Myocyte (in vitro differentiated cells): ENCODE data around the gene EXOC4. TPM values are rescaled to one million over a fixed set of nuclear protein-coding genes. Genes with fewer than 3 reads are reported as not detected.
A peak's percentile ranks its signal among the peaks of the same experiment; 100 is the strongest.
"Not testable (repeated sequence)": the region's sequence is repeated elsewhere in the genome, so short reads cannot be mapped to it uniquely, and the experiment has no call there.

ENCODE experiments used
- DNase-seq: peaks from one replicate; pipeline ENCODE4 v3.0.0-alpha.2; 2012; ENCODE audit warnings: low read depth
- total RNA-seq: library from RNA; depleted of rRNA; stranded (reverse); fragments of >200 nt; gene quantifications from 2 replicates; pipeline ENCODE4 v1.2.3, GENCODE V29; 2014

Gene EXOC4
- total RNA-seq, 1 donor from 2014 or later, result 106 TPM

- DNase-seq, result no peak
Observed at GRCh38 chr7:133962646-133963045, 709.8 kb downstream of the EXOC4 start.

- DNase-seq, result no peak
Observed at GRCh38 chr7:133963629-133964028, 710.8 kb downstream of the EXOC4 start.

- DNase-seq, result no peak
Observed at GRCh38 chr7:133971625-133972024, 718.7 kb downstream of the EXOC4 start.

GRCh38 chr7:133973710-133974109, 720.8 kb downstream of the EXOC4 start:
- DNase-seq, result no peak

- DNase-seq, result no peak
Observed at GRCh38 chr7:133975130-133975529, 722.3 kb downstream of the EXOC4 start.

GRCh38 chr7:133976140-133976539, 723.3 kb downstream of the EXOC4 start:
- no peak for DNase-seq

- DNase-seq, result no peak
Observed at GRCh38 chr7:133977409-133978274, 724.8 kb downstream of the EXOC4 start.

- DNase-seq, result no peak
Observed at GRCh38 chr7:133978502-133979295, 725.8 kb downstream of the EXOC4 start.

- no peak for DNase-seq
Observed at GRCh38 chr7:133980804-133981203, 727.9 kb downstream of the EXOC4 start.

- peak; percentile 5 for DNase-seq
Observed at GRCh38 chr7:133983685-133984419, 731.0 kb downstream of the EXOC4 start.

GRCh38 chr7:133985300-133985699, 732.4 kb downstream of the EXOC4 start:
- DNase-seq, result no peak

- DNase-seq, result no peak
Observed at GRCh38 chr7:133987582-133987981, 734.7 kb downstream of the EXOC4 start.

- DNase-seq, result no peak
Observed at GRCh38 chr7:133993547-133993946, 740.7 kb downstream of the EXOC4 start.

- not testable (repeated sequence) for DNase-seq
Observed at GRCh38 chr7:133994100-133994499, 741.2 kb downstream of the EXOC4 start.

GRCh38 chr7:133997463-133997862, 744.6 kb downstream of the EXOC4 start:
- no peak for DNase-seq

- no peak for DNase-seq
Observed at GRCh38 chr7:133999178-133999577, 746.3 kb downstream of the EXOC4 start.

GRCh38 chr7:134004829-134005505, 752.1 kb downstream of the EXOC4 start:
- no peak for DNase-seq

GRCh38 chr7:134009314-134010110, 756.6 kb downstream of the EXOC4 start:
- no peak for DNase-seq

GRCh38 chr7:134013249-134013648, 760.4 kb downstream of the EXOC4 start:
- no peak for DNase-seq

GRCh38 chr7:134014935-134015334, 762.1 kb downstream of the EXOC4 start:
- DNase-seq, result peak; percentile 59
